Stimulated activated CD4-positive, alpha-beta T cell treated with anti-CD3 and anti-CD28 coated beads, Interleukin-1b, Interleukin-23, amount 100 ng/mL, for 4 hours (primary cell): ENCODE measurements around the gene USPL1.

Source experiments
- DNase-seq, 2 donors: peaks; one replicate each; pipeline ENCODE4 v3.0.0-alpha.2; 2020; ENCODE audit warnings: low read depth in 2 of 2

USPL1 gene

GRCh38 chr13:30696278-30697176 is 78.8 kb downstream of the USPL1 start:
- DNase-seq = no peak

- DNase-seq = no peak
These were observed 79.6 kb downstream of the USPL1 start for GRCh38 chr13:30697177-30697953.

- no peak for DNase-seq
These were observed 80.3 kb downstream of the USPL1 start for GRCh38 chr13:30697996-30698401.

- no peak for DNase-seq
These were observed 80.8 kb downstream of the USPL1 start for GRCh38 chr13:30698488-30699005.

- DNase-seq = no peak
These were observed 82.6 kb downstream of the USPL1 start for GRCh38 chr13:30700364-30700763.

GRCh38 chr13:30702006-30702405 is 84.3 kb downstream of the USPL1 start:
- no peak for DNase-seq

- DNase-seq = no peak
These were observed 86.9 kb downstream of the USPL1 start for GRCh38 chr13:30704596-30704995.

GRCh38 chr13:30705680-30706079 is 88.0 kb downstream of the USPL1 start:
- DNase-seq = no peak

- no peak for DNase-seq
These were observed 90.8 kb downstream of the USPL1 start for GRCh38 chr13:30708541-30708940.
